ENCODE data around the gene ZSWIM6.

- no peak for TF ChIP-seq CTCF (conservative IDR thresholded peaks at IDR 0.05)
- TF ChIP-seq ZFX (IDR thresholded peaks at IDR 0.05), result no peak
Measured at GRCh38 chr5:61394793-61395192, 62.7 kb downstream of the ZSWIM6 start.

Data from C4-2B (cell line).